Measurements from ENCODE around the gene FCER1G.

Gene FCER1G

GRCh38 chr1:161214369-161214768 is 726 bp upstream of the FCER1G start:
- Histone ChIP-seq H3K36me3 (ENCODE audit: control insufficient read depth in 2 of 2, insufficient read depth in 1 of 2, low read length in 2 of 2) (peaks cover 35 to 57% of the 10 kb centered on the region in 2 experiments), H3K4me3 (ENCODE audit: low read depth, low read length) (no peak overlapping the region), H3K4me1 (ENCODE audit: control insufficient read depth, insufficient read depth, low read length) (no peaks in the 10 kb centered on the region), H3K27ac (ENCODE audit: extremely low read depth, low read depth, low read length) (no peak overlapping the region), H3K9me3 (ENCODE audit: control insufficient read depth, insufficient read depth, low read depth, low read length) (no peaks in the 10 kb centered on the region)
- ChIA-PET POLR2A (no interaction called here), CTCF (no interaction called here)
- TF ChIP-seq ZNF202 (tag by site-specific recombination; IDR thresholded peaks at IDR 0.05; ENCODE audit: borderline replicate concordance), result no peak
- TF ChIP-seq ZNF596 (tag by site-specific recombination; IDR thresholded peaks at IDR 0.05), result no peak
- TF ChIP-seq ZNF274 (IDR thresholded peaks at IDR 0.05; ENCODE audit: low read length), result no peak
- no peak for TF ChIP-seq ZNF274 (tag by site-specific recombination; IDR thresholded peaks at IDR 0.05; ENCODE audit: borderline replicate concordance)
- TF ChIP-seq ZNF324 (tag by site-specific recombination; IDR thresholded peaks at IDR 0.05), result no peak
- TF ChIP-seq ZFP3 (tag by site-specific recombination; IDR thresholded peaks at IDR 0.05; ENCODE audit: low read depth), result no peak
- no peak for TF ChIP-seq ZNF624 (tag by site-specific recombination; IDR thresholded peaks at IDR 0.05)
- no peak for TF ChIP-seq IKZF3 (tag by site-specific recombination; IDR thresholded peaks at IDR 0.05)
- TF ChIP-seq ZNF157 (tag by site-specific recombination; IDR thresholded peaks at IDR 0.05), result no peak
- TF ChIP-seq ZNF239 (tag by site-specific recombination; IDR thresholded peaks at IDR 0.05), result no peak
- TF ChIP-seq TRIM28 (IDR thresholded peaks at IDR 0.05; ENCODE audit: borderline replicate concordance, low read length), result no peak
- no peak for TF ChIP-seq YY2 (tag by site-specific recombination; IDR thresholded peaks at IDR 0.05)
- no peak for TF ChIP-seq ZNF510 (tag by site-specific recombination; IDR thresholded peaks at IDR 0.05; ENCODE audit: insufficient replicate concordance)
- no peak for TF ChIP-seq YY1 (tag by site-specific recombination; IDR thresholded peaks at IDR 0.05)

DNA sequence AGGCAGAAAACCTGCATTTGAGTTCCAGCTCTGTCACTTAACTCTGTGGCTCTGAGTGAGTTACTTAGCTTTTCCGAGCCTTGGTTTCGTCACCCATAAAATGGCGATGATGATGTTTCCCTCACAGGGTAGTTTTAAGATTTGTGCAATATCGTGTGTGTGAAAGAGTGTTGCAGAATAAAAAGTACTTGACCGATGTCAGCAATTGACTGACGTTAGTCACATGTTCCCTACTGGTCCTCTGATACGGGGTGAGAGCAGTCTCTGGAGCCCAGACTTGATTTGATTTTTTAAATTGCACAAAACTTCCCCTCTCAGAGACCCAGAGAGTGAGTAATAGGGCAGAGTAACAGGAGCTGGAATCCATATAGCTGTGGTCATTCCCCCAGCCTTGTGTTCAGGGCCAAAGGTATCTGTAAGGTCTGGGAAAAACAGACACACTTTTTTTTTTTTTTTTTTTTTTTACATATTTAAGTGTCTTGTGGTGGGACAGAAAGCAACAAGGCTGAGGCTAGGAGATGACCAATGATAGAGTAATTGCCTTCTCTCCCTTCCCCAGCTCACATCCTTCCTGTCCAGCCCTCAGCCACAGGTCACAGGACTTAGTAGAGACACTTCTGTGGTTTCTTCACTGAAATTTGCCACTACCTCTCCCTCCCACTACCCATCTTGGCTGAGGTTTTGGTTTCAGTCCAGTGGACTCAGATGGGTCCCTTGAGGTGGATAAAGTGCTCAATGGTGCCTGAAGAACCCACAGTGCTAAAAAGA is 2.0 kb downstream of the FCER1G start:
- TF ChIP-seq, protein P1, sequence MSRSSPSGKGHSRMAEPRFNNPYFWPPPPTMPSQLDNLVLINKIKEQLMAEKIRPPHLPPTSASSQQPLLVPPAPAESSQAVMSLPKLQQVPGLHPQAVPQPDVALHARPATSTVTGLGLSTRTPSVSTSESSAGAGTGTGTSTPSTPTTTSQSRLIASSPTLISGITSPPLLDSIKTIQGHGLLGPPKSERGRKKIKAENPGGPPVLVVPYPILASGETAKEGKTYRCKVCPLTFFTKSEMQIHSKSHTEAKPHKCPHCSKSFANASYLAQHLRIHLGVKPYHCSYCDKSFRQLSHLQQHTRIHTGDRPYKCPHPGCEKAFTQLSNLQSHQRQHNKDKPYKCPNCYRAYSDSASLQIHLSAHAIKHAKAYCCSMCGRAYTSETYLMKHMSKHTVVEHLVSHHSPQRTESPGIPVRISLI (tag by site-specific recombination; IDR thresholded peaks at IDR 0.05), result 0 out of 2 replicates have a peak, but pooled peaks have one; percentile 57
- TF ChIP-seq ZNF473 (tag by site-specific recombination; IDR thresholded peaks at IDR 0.05), result no peak
- no peak overlapping the region for H3K27ac ChIP-seq (ENCODE audit: extremely low read depth, low read depth, low read length)
- peaks cover 16 to 29% of the 10 kb centered on the region in 2 experiments for H3K36me3 ChIP-seq (ENCODE audit: control insufficient read depth in 2 of 2, insufficient read depth in 1 of 2, low read length in 2 of 2)
- no peak overlapping the region for H3K4me3 ChIP-seq (ENCODE audit: low read depth, low read length)
- H3K9me3 ChIP-seq (ENCODE audit: control insufficient read depth, insufficient read depth, low read depth, low read length), result no peaks in the 10 kb centered on the region
- ChIA-PET POLR2A (no interaction called here), CTCF (interaction anchor here (0.5 to 3.4 kb wide), 6 partner anchors 9 to 165 kb away, joined by 4 to 22 read pairs (median 6); partner anchors contain the start of gene TOMM40L)
- H3K4me1 ChIP-seq (ENCODE audit: control insufficient read depth, insufficient read depth, low read length), result no peaks in the 10 kb centered on the region

- H3K9me3 ChIP-seq (ENCODE audit: control insufficient read depth, insufficient read depth, low read depth, low read length), result no peaks in the 10 kb centered on the region
- POLR2A ChIA-PET, result interaction anchor here (1.3 kb wide), 1 partner anchor 15 kb away, joined by 3 read pairs; the partner anchor contains the start of gene NDUFS2
- CTCF ChIA-PET, result interaction anchor here (0.7 to 3.4 kb wide), 6 partner anchors 8 to 164 kb away, joined by 4 to 22 read pairs (median 6); partner anchors contain the start of gene TOMM40L
- no peak overlapping the region for H3K4me3 ChIP-seq (ENCODE audit: low read depth, low read length)
- no peaks in the 10 kb centered on the region for H3K4me1 ChIP-seq (ENCODE audit: control insufficient read depth, insufficient read depth, low read length)
- no peak overlapping the region for H3K27ac ChIP-seq (ENCODE audit: extremely low read depth, low read depth, low read length)
- peaks cover 11 to 23% of the 10 kb centered on the region in 2 experiments for H3K36me3 ChIP-seq (ENCODE audit: control insufficient read depth in 2 of 2, insufficient read depth in 1 of 2, low read length in 2 of 2)
- TF ChIP-seq ZNF366 (tag by site-specific recombination; conservative IDR thresholded peaks at IDR 0.05) (no peak), ZNF223 (tag by site-specific recombination; IDR thresholded peaks at IDR 0.05) (0 out of 2 replicates have a peak, but pooled peaks have one; percentile 48), ZNF121 (tag by site-specific recombination; IDR thresholded peaks at IDR 0.05) (no peak), PATZ1 (tag by site-specific recombination; IDR thresholded peaks at IDR 0.05) (no peak), HOXC10 (CRISPR knock-in tag; IDR thresholded peaks at IDR 0.05) (no peak)
Measured at GRCh38 chr1:161217831-161218230, 2.7 kb downstream of the FCER1G start.
